ENCODE data around the gene EXOSC2. TPM values are rescaled to one million over a fixed set of nuclear protein-coding genes. Genes with fewer than 3 reads are reported as not detected.
A peak's percentile ranks its signal among the peaks of the same experiment; 100 is the strongest.

The EXOSC2 gene
- total and polyA plus RNA-seq, 2 of the 4 experiments (the other 2 are of a cell fraction), result 27.0 to 48.6 TPM

DNA sequence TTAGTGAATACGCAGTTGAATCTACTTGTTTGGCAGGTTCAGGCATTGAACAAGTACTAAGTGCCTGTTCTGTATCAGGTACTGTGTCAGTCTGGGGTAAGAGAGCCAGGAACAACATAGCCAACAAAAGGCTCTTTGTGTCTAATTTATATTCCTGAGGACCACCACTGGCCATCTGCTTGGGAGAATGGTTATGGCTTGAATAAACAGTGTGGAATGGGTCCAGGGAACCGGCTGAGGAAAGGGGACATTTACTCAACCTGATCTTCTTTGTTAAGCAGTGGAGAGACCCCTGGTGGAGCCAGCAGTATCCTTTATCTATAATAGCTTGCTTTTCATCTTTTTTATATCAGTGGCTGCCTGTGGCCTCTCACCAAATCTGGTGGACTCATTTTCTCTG, 38.6 kb downstream of the EXOSC2 start:
- CTCF ChIA-PET, result interaction anchor here (1.3 kb wide), 1 partner anchor 17 kb away, joined by 3 read pairs; no protein-coding TSS in a partner anchor
- no peak overlapping the region for H4K8ac ChIP-seq (ENCODE audit: low read depth in 2 of 2, low read length in 2 of 2)

More for the DNA sequence above, 38.6 kb downstream of the EXOSC2 start:
- H3K4me1 ChIP-seq (ENCODE audit: control insufficient read depth, insufficient read depth, low read length), result peaks cover 6% of the 10 kb centered on the region
- peak overlapping the region; percentile 24; the same call in 1 of the 2 replicates for H2AK5ac ChIP-seq (ENCODE audit: low read depth, low read length)
- H4K20me1 ChIP-seq (ENCODE audit: insufficient read depth, low read length), result peaks cover 22% of the 10 kb centered on the region
- no peak overlapping the region for H4K5ac ChIP-seq (ENCODE audit: low read depth, low read length)
- H2BK5ac ChIP-seq (ENCODE audit: low read depth, low read length, poor library complexity, severe bottlenecking), result no peak overlapping the region
- no peaks in the 10 kb centered on the region for H3K9me3 ChIP-seq (ENCODE audit: control insufficient read depth, insufficient read depth, low read length)
- peaks cover 29 to 68% of the 10 kb centered on the region in 2 experiments for H3K79me1 ChIP-seq (ENCODE audit: low read depth in 1 of 2, low read length in 2 of 2)
- POLR2A ChIA-PET (ENCODE audit: unreplicated experiment), result no interaction called here
- H3K14ac ChIP-seq (replicated peaks; ENCODE audit: low read depth, low read length), result no peak overlapping the region
- in situ Hi-C loops (cut with MboI; ENCODE audit: low sequenced_read_pairs), result no loop called here
- no peak overlapping the region for H3K27ac ChIP-seq (ENCODE audit: insufficient read depth, low read length)
- TF ChIP-seq, protein P1, sequence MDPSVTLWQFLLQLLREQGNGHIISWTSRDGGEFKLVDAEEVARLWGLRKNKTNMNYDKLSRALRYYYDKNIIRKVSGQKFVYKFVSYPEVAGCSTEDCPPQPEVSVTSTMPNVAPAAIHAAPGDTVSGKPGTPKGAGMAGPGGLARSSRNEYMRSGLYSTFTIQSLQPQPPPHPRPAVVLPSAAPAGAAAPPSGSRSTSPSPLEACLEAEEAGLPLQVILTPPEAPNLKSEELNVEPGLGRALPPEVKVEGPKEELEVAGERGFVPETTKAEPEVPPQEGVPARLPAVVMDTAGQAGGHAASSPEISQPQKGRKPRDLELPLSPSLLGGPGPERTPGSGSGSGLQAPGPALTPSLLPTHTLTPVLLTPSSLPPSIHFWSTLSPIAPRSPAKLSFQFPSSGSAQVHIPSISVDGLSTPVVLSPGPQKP (IDR thresholded peaks at IDR 0.05; ENCODE audit: borderline replicate concordance, low read depth, low read length), result no peak
- TF ChIP-seq RAD21 (IDR thresholded peaks at IDR 0.05; ENCODE audit: low read length), result no peak
- TF ChIP-seq, protein P2, sequence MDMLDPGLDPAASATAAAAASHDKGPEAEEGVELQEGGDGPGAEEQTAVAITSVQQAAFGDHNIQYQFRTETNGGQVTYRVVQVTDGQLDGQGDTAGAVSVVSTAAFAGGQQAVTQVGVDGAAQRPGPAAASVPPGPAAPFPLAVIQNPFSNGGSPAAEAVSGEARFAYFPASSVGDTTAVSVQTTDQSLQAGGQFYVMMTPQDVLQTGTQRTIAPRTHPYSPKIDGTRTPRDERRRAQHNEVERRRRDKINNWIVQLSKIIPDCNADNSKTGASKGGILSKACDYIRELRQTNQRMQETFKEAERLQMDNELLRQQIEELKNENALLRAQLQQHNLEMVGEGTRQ (IDR thresholded peaks at IDR 0.05; ENCODE audit: low read depth, low read length), result no peak
- TF ChIP-seq POLR2A (IDR thresholded peaks at IDR 0.05; ENCODE audit: low read depth, low read length), result no peak
- TF ChIP-seq FOS (IDR thresholded peaks at IDR 0.05; ENCODE audit: low read depth, low read length), result no peak
- no peak for TF ChIP-seq CEBPB (IDR thresholded peaks at IDR 0.05; ENCODE audit: low read depth, low read length)
- TF ChIP-seq, protein P3, sequence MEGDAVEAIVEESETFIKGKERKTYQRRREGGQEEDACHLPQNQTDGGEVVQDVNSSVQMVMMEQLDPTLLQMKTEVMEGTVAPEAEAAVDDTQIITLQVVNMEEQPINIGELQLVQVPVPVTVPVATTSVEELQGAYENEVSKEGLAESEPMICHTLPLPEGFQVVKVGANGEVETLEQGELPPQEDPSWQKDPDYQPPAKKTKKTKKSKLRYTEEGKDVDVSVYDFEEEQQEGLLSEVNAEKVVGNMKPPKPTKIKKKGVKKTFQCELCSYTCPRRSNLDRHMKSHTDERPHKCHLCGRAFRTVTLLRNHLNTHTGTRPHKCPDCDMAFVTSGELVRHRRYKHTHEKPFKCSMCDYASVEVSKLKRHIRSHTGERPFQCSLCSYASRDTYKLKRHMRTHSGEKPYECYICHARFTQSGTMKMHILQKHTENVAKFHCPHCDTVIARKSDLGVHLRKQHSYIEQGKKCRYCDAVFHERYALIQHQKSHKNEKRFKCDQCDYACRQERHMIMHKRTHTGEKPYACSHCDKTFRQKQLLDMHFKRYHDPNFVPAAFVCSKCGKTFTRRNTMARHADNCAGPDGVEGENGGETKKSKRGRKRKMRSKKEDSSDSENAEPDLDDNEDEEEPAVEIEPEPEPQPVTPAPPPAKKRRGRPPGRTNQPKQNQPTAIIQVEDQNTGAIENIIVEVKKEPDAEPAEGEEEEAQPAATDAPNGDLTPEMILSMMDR (conservative IDR thresholded peaks at IDR 0.05; ENCODE audit: low read depth, low read length), result peak; percentile 22; the same call in 1 of the 2 replicates
- TF ChIP-seq RCOR1 (IDR thresholded peaks at IDR 0.05; ENCODE audit: insufficient replicate concordance, low read length), result no peak
- H3K9ac ChIP-seq (ENCODE audit: low read depth, low read length), result no peak overlapping the region
- ATAC-seq (ENCODE audit: low read depth) (no peak), DNase-seq (peak; percentile 31)
- H3K56ac ChIP-seq (ENCODE audit: extremely low read depth, insufficient read depth, low read length), result no peak overlapping the region
- dilution Hi-C loops (cut with HindIII; ENCODE audit: low sequenced_read_pairs, unreplicated experiment), result no loop called here
- no peak overlapping the region for H2BK15ac ChIP-seq (ENCODE audit: low read depth, low read length)
- no peak overlapping the region for H2BK20ac ChIP-seq (ENCODE audit: low read depth, low read length)
- no peak overlapping the region for H3K4me3 ChIP-seq (ENCODE audit: insufficient read depth, low read depth, low read length)
- intact Hi-C loops (cut with micrococcal nuclease), result no loop called here
- H3K36me3 ChIP-seq (ENCODE audit: control insufficient read depth, insufficient read depth, low read length), result no peaks in the 10 kb centered on the region
- H4K91ac ChIP-seq (ENCODE audit: insufficient read depth, low read depth, low read length), result no peak overlapping the region
- no TSS peak for BruUV-seq (replicated peaks)
- peaks cover 8% of the 10 kb centered on the region for H3K9me1 ChIP-seq (ENCODE audit: insufficient read depth, low read length)
- no peak overlapping the region for H2BK120ac ChIP-seq (ENCODE audit: low read depth, low read length)
- no peaks in the 10 kb centered on the region for H3K27me3 ChIP-seq (ENCODE audit: control insufficient read depth, insufficient read depth, low read length)
- H3K18ac ChIP-seq (ENCODE audit: low read depth, low read length), result no peak overlapping the region
- H2AK9ac ChIP-seq (replicated peaks; ENCODE audit: low read depth, low read length, poor library complexity), result no peak overlapping the region
- WGBS, 2 experiments (ENCODE audit: extremely low coverage in 2 of 2, insufficient read length in 1 of 2), result no CpG with 5 or more reads among the region's 2 CpGs
- no peak overlapping the region for H2AFZ ChIP-seq (replicated peaks; ENCODE audit: low read length, poor library complexity)
- H3K23ac ChIP-seq (ENCODE audit: low read depth, low read length), result no peak overlapping the region
- no peak overlapping the region for H3K4ac ChIP-seq (ENCODE audit: low read depth, low read length)
- H3K4me2 ChIP-seq (ENCODE audit: low read depth, low read length), result no peak overlapping the region
